ENCODE measurements around the gene INSC.

DNA sequence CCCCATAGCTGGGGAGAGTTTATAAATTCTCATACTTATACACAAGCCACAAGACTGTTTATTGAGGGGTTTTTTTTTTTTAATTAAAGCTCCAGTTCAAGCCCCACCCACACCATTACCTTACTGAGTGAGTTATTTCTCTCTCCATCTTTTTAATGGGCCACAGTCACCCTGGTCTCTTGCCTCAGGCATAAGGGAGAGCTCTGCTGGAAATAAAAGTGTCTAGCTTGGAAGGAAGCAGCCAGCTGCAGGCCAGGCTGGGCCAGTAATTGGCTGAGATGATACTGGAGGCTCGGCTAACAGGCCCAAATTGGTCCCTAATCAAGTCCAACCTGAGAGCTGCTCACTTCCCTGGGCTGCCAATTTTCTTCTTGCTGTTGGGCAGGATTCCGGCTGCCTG, 174.1 kb downstream of the INSC start:
- TF ChIP-seq, protein P1, sequence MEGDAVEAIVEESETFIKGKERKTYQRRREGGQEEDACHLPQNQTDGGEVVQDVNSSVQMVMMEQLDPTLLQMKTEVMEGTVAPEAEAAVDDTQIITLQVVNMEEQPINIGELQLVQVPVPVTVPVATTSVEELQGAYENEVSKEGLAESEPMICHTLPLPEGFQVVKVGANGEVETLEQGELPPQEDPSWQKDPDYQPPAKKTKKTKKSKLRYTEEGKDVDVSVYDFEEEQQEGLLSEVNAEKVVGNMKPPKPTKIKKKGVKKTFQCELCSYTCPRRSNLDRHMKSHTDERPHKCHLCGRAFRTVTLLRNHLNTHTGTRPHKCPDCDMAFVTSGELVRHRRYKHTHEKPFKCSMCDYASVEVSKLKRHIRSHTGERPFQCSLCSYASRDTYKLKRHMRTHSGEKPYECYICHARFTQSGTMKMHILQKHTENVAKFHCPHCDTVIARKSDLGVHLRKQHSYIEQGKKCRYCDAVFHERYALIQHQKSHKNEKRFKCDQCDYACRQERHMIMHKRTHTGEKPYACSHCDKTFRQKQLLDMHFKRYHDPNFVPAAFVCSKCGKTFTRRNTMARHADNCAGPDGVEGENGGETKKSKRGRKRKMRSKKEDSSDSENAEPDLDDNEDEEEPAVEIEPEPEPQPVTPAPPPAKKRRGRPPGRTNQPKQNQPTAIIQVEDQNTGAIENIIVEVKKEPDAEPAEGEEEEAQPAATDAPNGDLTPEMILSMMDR (IDR thresholded peaks at IDR 0.05) = no peak
- TF ChIP-seq POLR2A (IDR thresholded peaks at IDR 0.05) = no peak

All from body of pancreas (tissue), 4 donors.